Chondrocyte (in vitro differentiated cells): ENCODE measurements around the gene HNRNPA3. TPM values are rescaled to one million over a fixed set of nuclear protein-coding genes. Genes with fewer than 3 reads are reported as not detected.
A peak's percentile ranks its signal among the peaks of the same experiment; 100 is the strongest.

ENCODE experiments used
- DNase-seq: peaks from one replicate; pipeline ENCODE4 v3.0.0; 2021; ENCODE audit warnings: mixed read lengths, low spot score
- H3K27ac Mint-ChIP-seq: one replicate; pipeline ENCODE4 v1.8.0; 2021; ENCODE audit warnings: mild to moderate bottlenecking, moderate library complexity, mixed read lengths; ENCODE audit not compliant: unreplicated experiment
- H3K27me3 Mint-ChIP-seq: 2 replicates; pipeline ENCODE4 v1.8.0; 2021; ENCODE audit warnings: low read depth, mixed read lengths
- H3K36me3 Mint-ChIP-seq: 2 replicates; pipeline ENCODE4 v1.8.0; 2021; ENCODE audit warnings: low read depth, mixed read lengths
- H3K4me1 Mint-ChIP-seq: 2 replicates; pipeline ENCODE4 v1.8.0; 2021; ENCODE audit warnings: low read depth, mild to moderate bottlenecking, mixed read lengths
- H3K4me3 Mint-ChIP-seq: one replicate; pipeline ENCODE4 v1.8.0; 2021; ENCODE audit warnings: mild to moderate bottlenecking, moderate library complexity, mixed read lengths; ENCODE audit not compliant: unreplicated experiment
- H3K9me3 Mint-ChIP-seq: 2 replicates; pipeline ENCODE4 v1.8.0; 2021; ENCODE audit warnings: low read depth, mixed read lengths
- total RNA-seq: library from RNA; stranded (reverse); gene quantifications from 3 replicates; pipeline ENCODE4 v1.2.1, GENCODE V29; 2021
- TF ChIP-seq, protein P1 (sequence below): fragments of 200-600 bp; sonication (generic); IDR thresholded peaks from 2 replicates; pipeline ENCODE4 v1.5.0; 2021; ENCODE audit warnings: antibody characterized with exemption, mild to moderate bottlenecking, moderate library complexity

Gene HNRNPA3
- total RNA-seq, 1 donor from 2014 or later, result 98.0 TPM

DNA sequence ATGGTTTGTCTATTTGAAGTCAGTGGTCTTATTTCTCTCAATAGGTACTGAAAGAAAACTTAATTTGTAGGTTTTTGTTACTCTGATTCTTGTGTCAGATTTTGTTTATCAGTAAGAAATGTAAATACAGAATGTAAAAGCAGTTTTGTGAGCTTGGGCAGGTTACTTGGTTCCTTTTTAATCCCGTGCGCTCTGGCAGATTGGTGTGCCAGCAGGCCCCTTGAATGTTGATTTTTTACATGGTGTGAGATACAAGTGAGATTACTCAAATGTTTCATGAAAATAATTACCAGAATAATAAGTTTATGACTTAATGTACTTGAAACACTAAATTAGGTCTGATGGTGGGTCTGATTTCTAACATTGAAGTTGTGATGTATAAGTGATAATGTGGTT is 13.4 kb downstream of the HNRNPA3 start:
- peaks cover 25% of the 10 kb centered on the region for H3K36me3 Mint-ChIP-seq
- H3K4me3 Mint-ChIP-seq, result no peak overlapping the region
- peaks cover 27% of the 10 kb centered on the region for H3K4me1 Mint-ChIP-seq
- no peaks in the 10 kb centered on the region for H3K9me3 Mint-ChIP-seq
- no peaks in the 10 kb centered on the region for H3K27me3 Mint-ChIP-seq
- DNase-seq, result no peak
- H3K27ac Mint-ChIP-seq, result peak overlapping the region; percentile 85
- TF ChIP-seq, protein P1, sequence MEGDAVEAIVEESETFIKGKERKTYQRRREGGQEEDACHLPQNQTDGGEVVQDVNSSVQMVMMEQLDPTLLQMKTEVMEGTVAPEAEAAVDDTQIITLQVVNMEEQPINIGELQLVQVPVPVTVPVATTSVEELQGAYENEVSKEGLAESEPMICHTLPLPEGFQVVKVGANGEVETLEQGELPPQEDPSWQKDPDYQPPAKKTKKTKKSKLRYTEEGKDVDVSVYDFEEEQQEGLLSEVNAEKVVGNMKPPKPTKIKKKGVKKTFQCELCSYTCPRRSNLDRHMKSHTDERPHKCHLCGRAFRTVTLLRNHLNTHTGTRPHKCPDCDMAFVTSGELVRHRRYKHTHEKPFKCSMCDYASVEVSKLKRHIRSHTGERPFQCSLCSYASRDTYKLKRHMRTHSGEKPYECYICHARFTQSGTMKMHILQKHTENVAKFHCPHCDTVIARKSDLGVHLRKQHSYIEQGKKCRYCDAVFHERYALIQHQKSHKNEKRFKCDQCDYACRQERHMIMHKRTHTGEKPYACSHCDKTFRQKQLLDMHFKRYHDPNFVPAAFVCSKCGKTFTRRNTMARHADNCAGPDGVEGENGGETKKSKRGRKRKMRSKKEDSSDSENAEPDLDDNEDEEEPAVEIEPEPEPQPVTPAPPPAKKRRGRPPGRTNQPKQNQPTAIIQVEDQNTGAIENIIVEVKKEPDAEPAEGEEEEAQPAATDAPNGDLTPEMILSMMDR, result no peak

DNA sequence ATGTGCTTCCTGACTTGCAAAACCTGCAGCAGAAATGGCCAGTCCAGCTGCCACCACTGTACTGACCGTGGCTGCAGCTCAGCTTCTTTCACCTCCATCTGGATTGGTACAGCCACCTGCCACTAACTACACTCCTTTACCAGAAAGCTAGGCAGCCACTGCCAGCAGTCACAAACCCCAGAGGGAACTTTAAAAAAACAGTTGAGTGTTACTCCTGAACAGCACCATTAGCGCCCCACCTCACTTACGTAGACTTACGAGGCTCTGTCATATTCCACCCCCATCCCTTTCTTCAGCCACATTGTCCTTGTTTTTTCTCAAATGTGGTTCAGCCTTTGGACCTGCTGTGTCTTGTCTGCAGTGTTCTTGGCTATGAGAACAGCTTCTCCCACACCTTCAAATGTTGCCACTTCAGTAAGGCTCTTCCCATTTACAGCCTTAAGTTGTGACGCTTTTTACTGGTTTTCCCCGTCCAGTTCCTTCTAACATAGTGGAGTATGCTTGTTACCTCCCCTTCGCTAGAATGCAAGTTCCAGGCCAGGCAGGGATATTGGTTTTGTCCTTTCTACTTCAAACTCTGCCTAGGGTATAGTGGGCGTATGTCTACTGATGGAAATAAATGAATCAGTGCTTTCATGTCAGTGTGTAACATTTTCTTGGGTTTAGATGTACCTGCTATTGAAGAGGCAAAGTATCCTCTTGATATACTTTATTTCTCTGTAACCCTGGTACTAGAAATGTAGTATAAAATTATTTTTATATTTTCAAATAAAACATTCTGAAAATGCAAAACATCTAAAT is 17.0 kb downstream of the HNRNPA3 start:
- Mint-ChIP-seq H3K9me3 (no peaks in the 10 kb centered on the region), H3K27ac (peak overlapping the region; percentile 19), H3K4me1 (peaks cover 32% of the 10 kb centered on the region), H3K4me3 (no peak overlapping the region), H3K36me3 (peaks cover 28% of the 10 kb centered on the region), H3K27me3 (no peaks in the 10 kb centered on the region)
- TF ChIP-seq, protein P1, result no peak
- DNase-seq, result no peak

GRCh38 chr2:177231270-177231669 is 18.7 kb downstream of the HNRNPA3 start:
- Mint-ChIP-seq H3K4me3 (no peak overlapping the region), H3K36me3 (peaks cover 28% of the 10 kb centered on the region), H3K27me3 (no peaks in the 10 kb centered on the region), H3K27ac (no peak overlapping the region), H3K4me1 (peaks cover 39% of the 10 kb centered on the region), H3K9me3 (no peaks in the 10 kb centered on the region)
- TF ChIP-seq, protein P1, result no peak
- DNase-seq, result no peak

GRCh38 chr2:177232098-177232704 is 19.6 kb downstream of the HNRNPA3 start:
- peak overlapping the region; percentile 5 for H3K27ac Mint-ChIP-seq
- H3K4me1 Mint-ChIP-seq, result peaks cover 37% of the 10 kb centered on the region
- no peak overlapping the region for H3K4me3 Mint-ChIP-seq
- H3K9me3 Mint-ChIP-seq, result no peaks in the 10 kb centered on the region
- no peaks in the 10 kb centered on the region for H3K27me3 Mint-ChIP-seq
- peaks cover 28% of the 10 kb centered on the region for H3K36me3 Mint-ChIP-seq
- DNase-seq, result no peak
- TF ChIP-seq, protein P1, result no peak

DNA sequence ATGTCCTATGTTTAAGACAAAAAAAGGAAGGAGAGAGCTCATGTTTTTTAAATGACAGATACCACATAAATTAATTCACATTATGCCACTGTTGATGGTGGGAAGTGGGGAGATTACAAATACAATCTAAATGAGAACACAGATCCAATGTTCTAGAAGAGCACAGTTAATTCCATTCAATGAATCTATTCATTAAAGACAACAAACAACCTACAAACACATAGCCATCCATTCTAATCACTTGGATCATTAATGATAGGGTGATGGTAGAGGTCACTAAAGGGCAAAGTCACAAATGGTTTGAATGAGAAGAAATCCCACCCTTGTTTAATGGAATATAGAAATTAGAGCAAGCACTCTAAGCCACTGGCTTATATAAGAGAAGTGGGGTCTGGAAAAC is 21.7 kb downstream of the HNRNPA3 start:
- Mint-ChIP-seq H3K27me3 (no peaks in the 10 kb centered on the region), H3K36me3 (peaks cover 24% of the 10 kb centered on the region), H3K4me3 (no peak overlapping the region), H3K4me1 (peaks cover 46% of the 10 kb centered on the region), H3K27ac (no peak overlapping the region), H3K9me3 (no peaks in the 10 kb centered on the region)
- TF ChIP-seq, protein P1, result no peak
- DNase-seq, result no peak
